Esophagus muscularis mucosa (tissue), 4 donors: ENCODE data around the gene UCP3. TPM values are rescaled to one million over a fixed set of nuclear protein-coding genes. Genes with fewer than 3 reads are reported as not detected.

Source experiments
- DNase-seq: peaks from one replicate; pipeline ENCODE4 v3.0.0-alpha.2; 2017; ENCODE audit errors: extremely low spot score
- H3K27ac ChIP-seq, 4 donors: fragments of 200-600 bp; sonication (generic); replicated peaks in 1 of 4; 1 replicate in 3 of 4; 2 replicates in 1 of 4; pipeline ENCODE4 v1.5.1; 2016 to 2019; ENCODE audit warnings: mild to moderate bottlenecking in 1 of 4
- H3K27me3 ChIP-seq, 4 donors: fragments of 200-600 bp; sonication (generic); one replicate each; pipeline versions ENCODE4 v1.5.1 to v1.6.0; 2016 to 2019
- H3K36me3 ChIP-seq, 4 donors: fragments of 200-600 bp; sonication (generic); one replicate each; pipeline ENCODE4 v1.5.1; 2016 to 2019
- H3K4me1 ChIP-seq, 4 donors: fragments of 200-600 bp; sonication (generic); one replicate each; pipeline ENCODE4 v1.5.1; 2016 to 2019
- H3K4me3 ChIP-seq, 4 donors: fragments of 200-600 bp; sonication (generic); 1 replicate in 2 of 4; 2 replicates in 2 of 4; pipeline ENCODE4 v1.5.1; 2016 to 2019; ENCODE audit warnings: mild to moderate bottlenecking in 4 of 4, moderate library complexity in 1 of 4
- H3K9me3 ChIP-seq, 4 donors: fragments of 200-600 bp; sonication (generic); 1 replicate in 3 of 4; 2 replicates in 1 of 4; pipeline ENCODE4 v1.5.1; 2016 to 2019
- EP300 ChIP-seq: sonication (generic); formaldehyde crosslinking; IDR thresholded peaks from one replicate; pipeline ENCODE4 v1.6.1; 2017; ENCODE audit warnings: antibody characterized with exemption
- POLR2A ChIP-seq: fragments of 450-650 bp; IDR thresholded peaks from one replicate; pipeline ENCODE4 v1.6.1; 2017; ENCODE audit warnings: antibody characterized with exemption, moderate library complexity, mild to moderate bottlenecking, low read depth
- POLR2AphosphoS5 ChIP-seq, 2 donors: sonication (generic); formaldehyde crosslinking; IDR thresholded peaks; one replicate each; pipeline ENCODE4 v1.6.1; 2017; ENCODE audit warnings: antibody characterized with exemption in 2 of 2
- WGBS: methylation state at CpG from one replicate; pipeline ENCODE4 v1.1.5; 2018; 5-methylcytosine and 5-hydroxymethylcytosine counted together
- intact Hi-C: fragments of 100-400 bp; cut with DNase I; formaldehyde crosslinking; loops from one replicate; pipeline ENCODE4 v1.15.1; 2023
- total RNA-seq, 4 donors: library from RNA; depleted of rRNA; stranded (reverse); fragments of >200 nt; gene quantifications; one replicate each; pipeline versions ENCODE4 v1.1.0 to v1.2.1, GENCODE V29; 2016
- TF ChIP-seq, protein P1 (sequence below), 3 experiments: fragments of 200-600 bp in 2 of 3; fragments of 450-650 bp in 1 of 3; sonication (generic) in 2 of 3; IDR thresholded peaks; one replicate each; pipeline ENCODE4 v1.5.1; 2017 to 2019; ENCODE audit warnings: antibody characterized with exemption in 3 of 3, mild to moderate bottlenecking in 2 of 3, moderate library complexity in 1 of 3

Gene UCP3
- total RNA-seq, 4 donors from 2014 or later = 0.78 to 5.6 (median 1.3) TPM

DNA sequence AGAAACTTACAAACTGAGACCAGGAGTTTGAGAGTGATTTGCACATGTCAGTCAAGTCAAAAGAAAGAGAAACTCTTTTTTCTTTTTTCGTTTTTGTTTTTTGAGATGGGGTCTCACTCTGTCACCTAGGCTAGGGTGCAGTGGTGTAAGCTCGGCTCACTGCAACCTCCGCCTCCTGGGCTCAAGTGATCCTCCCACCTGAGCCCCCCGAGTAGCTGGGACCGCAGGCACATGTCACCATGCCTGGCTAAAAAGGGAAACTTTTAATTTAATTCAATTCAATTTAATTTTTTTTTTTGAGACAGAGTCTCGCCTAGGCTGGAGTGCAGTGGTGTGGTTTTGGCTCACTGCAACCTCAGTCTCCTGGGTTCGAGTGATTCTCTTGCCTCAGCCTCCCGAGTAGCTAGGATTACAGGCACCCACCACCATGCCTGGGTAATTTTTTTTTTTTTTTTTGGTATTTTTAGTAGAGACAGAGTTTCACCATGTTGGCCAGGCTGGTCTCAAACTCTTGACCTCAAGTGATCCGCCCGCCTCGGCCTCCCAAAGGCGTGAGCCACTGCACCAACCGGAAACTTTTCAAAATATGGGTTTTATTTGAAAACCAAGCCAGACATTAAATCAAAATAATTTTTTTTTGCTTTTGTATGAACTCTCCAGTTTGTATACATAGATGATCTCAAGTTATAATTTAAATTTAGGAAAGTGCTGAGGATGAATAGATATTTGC lies 9.9 kb downstream of the UCP3 start:
- intact Hi-C loops = no loop called here
- 98% methylated on average over 13 of the region's 13 CpGs for WGBS

DNA sequence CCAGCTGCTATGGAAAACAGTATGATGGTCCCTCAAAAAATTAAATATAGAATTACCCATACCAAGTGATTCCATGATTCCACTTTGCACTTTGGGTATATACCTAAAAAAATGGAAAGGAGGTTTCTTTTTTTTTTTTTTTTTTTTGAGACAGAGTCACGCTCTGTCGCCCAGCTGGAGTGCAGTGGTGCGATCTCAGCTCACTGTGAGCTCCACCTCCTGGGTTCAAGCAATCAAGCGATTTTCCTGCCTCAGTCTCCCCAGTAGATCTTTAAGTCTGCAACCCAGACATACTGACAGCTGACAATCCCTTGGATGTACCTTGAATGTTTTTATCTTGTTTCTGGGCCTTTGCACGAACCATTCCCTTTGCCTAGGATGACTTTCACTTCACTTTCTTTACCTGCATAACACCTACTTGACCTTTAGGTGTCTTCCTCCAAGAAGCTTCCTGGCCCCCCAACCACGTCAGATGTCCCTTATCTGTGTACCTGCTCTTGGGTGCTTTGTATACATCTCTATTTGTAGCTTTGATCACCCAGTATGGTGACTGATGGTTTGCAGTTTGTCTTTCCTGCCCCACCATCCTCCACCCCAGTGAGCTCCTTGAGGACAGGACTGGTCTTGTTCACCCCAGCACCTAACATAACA lies 11.6 kb downstream of the UCP3 start:
- no peak for DNase-seq
- no peaks in the 10 kb centered on the region for H3K4me1 ChIP-seq
- H3K27me3 ChIP-seq = no peaks in the 10 kb centered on the region
- H3K27ac ChIP-seq = no peak overlapping the region
- TF ChIP-seq EP300 = no peak
- TF ChIP-seq, protein P1, sequence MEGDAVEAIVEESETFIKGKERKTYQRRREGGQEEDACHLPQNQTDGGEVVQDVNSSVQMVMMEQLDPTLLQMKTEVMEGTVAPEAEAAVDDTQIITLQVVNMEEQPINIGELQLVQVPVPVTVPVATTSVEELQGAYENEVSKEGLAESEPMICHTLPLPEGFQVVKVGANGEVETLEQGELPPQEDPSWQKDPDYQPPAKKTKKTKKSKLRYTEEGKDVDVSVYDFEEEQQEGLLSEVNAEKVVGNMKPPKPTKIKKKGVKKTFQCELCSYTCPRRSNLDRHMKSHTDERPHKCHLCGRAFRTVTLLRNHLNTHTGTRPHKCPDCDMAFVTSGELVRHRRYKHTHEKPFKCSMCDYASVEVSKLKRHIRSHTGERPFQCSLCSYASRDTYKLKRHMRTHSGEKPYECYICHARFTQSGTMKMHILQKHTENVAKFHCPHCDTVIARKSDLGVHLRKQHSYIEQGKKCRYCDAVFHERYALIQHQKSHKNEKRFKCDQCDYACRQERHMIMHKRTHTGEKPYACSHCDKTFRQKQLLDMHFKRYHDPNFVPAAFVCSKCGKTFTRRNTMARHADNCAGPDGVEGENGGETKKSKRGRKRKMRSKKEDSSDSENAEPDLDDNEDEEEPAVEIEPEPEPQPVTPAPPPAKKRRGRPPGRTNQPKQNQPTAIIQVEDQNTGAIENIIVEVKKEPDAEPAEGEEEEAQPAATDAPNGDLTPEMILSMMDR (IDR thresholded peaks at IDR 0.05) = no peak
- TF ChIP-seq POLR2A = no peak
- TF ChIP-seq POLR2AphosphoS5 (IDR thresholded peaks at IDR 0.05) = no peak
- H3K9me3 ChIP-seq = no peaks in the 10 kb centered on the region
- intact Hi-C loops = no loop called here
- H3K4me3 ChIP-seq = no peak overlapping the region
- 79% methylated on average over 6 of the region's 6 CpGs for WGBS
- peaks cover 0 to 15% (median 3%) of the 10 kb centered on the region in 4 donors for H3K36me3 ChIP-seq

More for the DNA sequence above, 9.9 kb downstream of the UCP3 start:
- TF ChIP-seq EP300 = no peak
- Histone ChIP-seq H3K36me3 (peaks cover 13 to 32% (median 18%) of the 10 kb centered on the region in 4 donors), H3K27ac (no peak overlapping the region), H3K4me3 (no peak overlapping the region), H3K27me3 (no peaks in the 10 kb centered on the region), H3K4me1 (no peaks in the 10 kb centered on the region), H3K9me3 (no peaks in the 10 kb centered on the region)
- DNase-seq = no peak

DNA sequence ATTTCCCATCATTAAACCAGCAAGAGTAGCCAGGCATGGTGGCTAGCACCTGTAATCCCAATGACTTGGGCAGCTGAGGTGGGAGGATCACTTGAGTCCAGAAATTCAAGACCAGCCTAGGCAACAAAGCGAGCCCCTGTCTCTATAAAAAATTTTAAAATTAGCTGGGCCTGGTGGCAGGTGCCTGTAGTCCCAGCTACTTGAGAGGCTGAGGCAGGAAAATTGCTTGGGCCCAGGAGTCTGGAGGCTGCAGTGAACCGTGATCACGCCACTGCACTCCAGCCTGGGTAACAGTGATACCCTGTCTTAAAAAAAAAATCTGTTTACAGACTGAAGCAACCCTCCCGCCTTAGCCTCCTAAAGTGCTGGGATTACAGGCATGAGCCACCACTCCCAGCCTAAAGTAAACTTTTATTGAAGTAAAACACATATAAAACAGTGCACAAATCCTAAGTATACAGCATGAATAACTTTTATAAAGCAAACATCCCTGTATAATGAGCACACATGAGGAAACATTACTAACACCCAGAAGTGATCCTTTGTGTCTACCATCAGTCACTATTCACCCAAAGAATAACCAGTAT lies 12.6 kb downstream of the UCP3 start:
- Histone ChIP-seq H3K27ac (no peak overlapping the region), H3K4me3 (no peak overlapping the region), H3K27me3 (no peaks in the 10 kb centered on the region), H3K4me1 (no peaks in the 10 kb centered on the region), H3K9me3 (no peaks in the 10 kb centered on the region), H3K36me3 (peaks cover 0 to 5% (median under 1%) of the 10 kb centered on the region in 4 donors)
- DNase-seq = no peak
- TF ChIP-seq POLR2AphosphoS5 (IDR thresholded peaks at IDR 0.05) = no peak
- TF ChIP-seq EP300 = no peak
- TF ChIP-seq POLR2A = no peak
- TF ChIP-seq, protein P1 (IDR thresholded peaks at IDR 0.05) = no peak
- 96% methylated on average over 4 of the region's 4 CpGs for WGBS
- intact Hi-C loops = no loop called here

DNA sequence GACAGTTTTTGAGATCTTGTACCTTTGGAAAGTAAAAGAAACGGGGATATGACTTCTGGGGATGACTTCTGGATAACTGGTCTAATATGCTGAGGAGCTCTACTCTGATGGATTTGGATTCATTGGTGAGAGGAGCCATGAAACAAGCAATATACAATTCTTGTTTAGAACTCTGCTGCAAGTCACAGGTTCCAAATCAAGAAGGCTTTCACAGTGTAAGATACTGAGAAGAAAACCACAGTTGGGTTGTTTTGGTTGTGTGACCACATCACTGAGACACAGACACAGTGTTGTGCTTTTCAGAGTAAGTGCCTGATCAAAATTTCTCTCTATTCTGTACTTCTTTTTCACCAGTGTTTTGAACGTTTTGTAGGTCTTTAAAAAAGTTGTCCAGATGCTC lies 13.2 kb downstream of the UCP3 start:
- no peaks in the 10 kb centered on the region for H3K27me3 ChIP-seq
- no peak for DNase-seq
- H3K36me3 ChIP-seq = no peaks in the 10 kb centered on the region
- H3K4me1 ChIP-seq = no peaks in the 10 kb centered on the region
- WGBS = 73% methylated on average over 2 of the region's 2 CpGs
- H3K4me3 ChIP-seq = no peak overlapping the region
- intact Hi-C loops = no loop called here
- H3K27ac ChIP-seq = no peak overlapping the region
- no peaks in the 10 kb centered on the region for H3K9me3 ChIP-seq
- TF ChIP-seq, protein P1 (IDR thresholded peaks at IDR 0.05) = no peak
- TF ChIP-seq POLR2A (no peak), EP300 (no peak), POLR2AphosphoS5 (IDR thresholded peaks at IDR 0.05) (no peak)

DNA sequence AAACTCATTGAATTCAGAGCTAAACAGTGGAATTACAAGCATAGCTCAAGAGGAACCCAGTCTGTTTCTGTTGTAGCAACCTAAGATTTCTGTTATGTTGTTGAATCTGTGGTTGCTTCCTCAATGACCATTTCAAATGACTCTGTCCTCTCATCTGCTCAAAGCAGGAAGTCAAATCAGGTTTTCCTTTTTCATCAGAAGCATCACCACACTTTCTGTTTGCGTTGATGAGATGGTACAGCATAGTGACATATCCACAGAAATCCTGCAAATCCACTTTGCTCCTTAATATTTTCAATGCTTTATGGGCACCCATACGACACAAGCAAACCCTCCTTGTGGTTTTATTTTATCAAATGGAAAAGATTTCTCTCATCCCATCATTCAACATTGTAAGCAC lies 13.6 kb downstream of the UCP3 start:
- H3K27ac ChIP-seq = no peak overlapping the region
- no peak for TF ChIP-seq EP300
- TF ChIP-seq POLR2A = no peak
- TF ChIP-seq, protein P1 (IDR thresholded peaks at IDR 0.05) = no peak
- no peak for TF ChIP-seq POLR2AphosphoS5 (IDR thresholded peaks at IDR 0.05)
- intact Hi-C loops = no loop called here

More for the DNA sequence above, 13.6 kb downstream of the UCP3 start:
- WGBS = 88% methylated on average over 2 of the region's 2 CpGs
- H3K36me3 ChIP-seq = no peaks in the 10 kb centered on the region
- DNase-seq = no peak
- no peaks in the 10 kb centered on the region for H3K27me3 ChIP-seq
- no peaks in the 10 kb centered on the region for H3K9me3 ChIP-seq
- H3K4me1 ChIP-seq = no peaks in the 10 kb centered on the region
- H3K4me3 ChIP-seq = no peak overlapping the region
